K562 (cell line): ENCODE results near the gene PELI3. TPM values are rescaled to one million over a fixed set of nuclear protein-coding genes. Genes with fewer than 3 reads are reported as not detected.

Source experiments
- ADNP ChIP-seq: fragments of 200-800 bp; sonication (Bioruptor generic); IDR thresholded peaks from 2 replicates; pipeline ENCODE4 v1.6.1; 2016; ENCODE audit warnings: missing genetic modification characterization, missing compliant biosample characterization
- AFF1 ChIP-seq, 2 experiments: fragments of 450-650 bp; IDR thresholded peaks; 2 replicates each; pipeline ENCODE4 v1.6.1; 2018; ENCODE audit warnings: mild to moderate bottlenecking in 2 of 2, low read depth in 1 of 2; ENCODE audit not compliant: partially characterized antibody in 2 of 2
- ARID3B ChIP-seq: fragments of 250-450 bp; sonication (Bioruptor Pico); IDR thresholded peaks from 2 replicates; pipeline ENCODE4 v1.4.0; 2020; ENCODE audit warnings: borderline replicate concordance
- BDP1 ChIP-seq: IDR thresholded peaks from 3 replicates; pipeline ENCODE4 v1.6.1; 2011; ENCODE audit not compliant: insufficient read length, insufficient read depth
- E2F3 ChIP-seq: fragments of 250-450 bp; sonication (Bioruptor Pico); IDR thresholded peaks from 2 replicates; pipeline ENCODE4 v1.4.0; 2020; ENCODE audit warnings: mild to moderate bottlenecking
- EP300 ChIP-seq: IDR thresholded peaks from 2 replicates; pipeline ENCODE4 v1.6.1; 2012; ENCODE audit warnings: low read length, improper control_type of control experiment
- FOSL1 ChIP-seq: fragments of 200-800 bp; sonication (Bioruptor generic); conservative IDR thresholded peaks from 2 replicates; pipeline ENCODE4 v1.6.1; 2016; ENCODE audit warnings: missing genetic modification characterization, missing compliant biosample characterization
- HOXB6 ChIP-seq: fragments of 250-450 bp; sonication (Bioruptor Pico); IDR thresholded peaks from 2 replicates; pipeline ENCODE4 v1.5.1; 2022; ENCODE audit warnings: mild to moderate bottlenecking, borderline replicate concordance
- HSF4 ChIP-seq: fragments of 250-450 bp; sonication (Bioruptor Pico); IDR thresholded peaks from 2 replicates; pipeline ENCODE4 v2.1.2; 2022; ENCODE audit warnings: mild to moderate bottlenecking, moderate library complexity, borderline replicate concordance
- MCM3 ChIP-seq: fragments of 450-650 bp; IDR thresholded peaks from 2 replicates; pipeline ENCODE4 v1.6.1; 2016
- MTA2 ChIP-seq: fragments of 450-650 bp; IDR thresholded peaks from 2 replicates; pipeline ENCODE4 v1.6.1; 2016; ENCODE audit warnings: low read depth
- PCBP2 ChIP-seq: fragments of 200-400 bp; formaldehyde crosslinking; IDR thresholded peaks from 2 replicates; pipeline ENCODE4 v1.6.1; 2018; ENCODE audit warnings: low read length, low read depth, mild to moderate bottlenecking, moderate library complexity; ENCODE audit not compliant: poor library complexity, severe bottlenecking
- PML ChIP-seq: IDR thresholded peaks from 2 replicates; pipeline ENCODE4 v1.6.1; 2012; ENCODE audit warnings: low read length, inconsistent platforms
- RAD21 ChIP-seq, 2 experiments: fragments of 250-450 bp in 1 of 2; fragments of 450-650 bp in 1 of 2; sonication (Bioruptor Pico) in 1 of 2; formaldehyde crosslinking in 1 of 2; IDR thresholded peaks in 1 of 2; conservative IDR thresholded peaks in 1 of 2; 2 replicates each; pipeline versions ENCODE4 v1.4.0 to v1.8.0; 2020 to 2022; ENCODE audit warnings: mild to moderate bottlenecking in 2 of 2, moderate library complexity in 1 of 2
- RFX7 ChIP-seq: fragments of 250-450 bp; sonication (Bioruptor Pico); IDR thresholded peaks from 2 replicates; pipeline ENCODE4 v1.5.1; 2021; ENCODE audit warnings: mild to moderate bottlenecking
- SMC3 ChIP-seq: conservative IDR thresholded peaks from 2 replicates; pipeline ENCODE4 v1.6.1; 2011; ENCODE audit warnings: low read depth, low read length, improper control_type of control experiment; ENCODE audit not compliant: insufficient read depth
- ZBTB1 ChIP-seq: sonication (generic); formaldehyde crosslinking; IDR thresholded peaks from 2 replicates; pipeline ENCODE4 v1.8.1; 2023; ENCODE audit warnings: missing genetic modification reagents, low read depth, mild to moderate bottlenecking, borderline replicate concordance
- ZKSCAN3 ChIP-seq: fragments of 250-450 bp; sonication (Bioruptor Pico); IDR thresholded peaks from 2 replicates; pipeline ENCODE4 v1.4.0; 2020
- ZNF217 ChIP-seq: sonication (generic); formaldehyde crosslinking; IDR thresholded peaks from 2 replicates; pipeline ENCODE4 v1.8.0; 2022; ENCODE audit warnings: mild to moderate bottlenecking, missing genetic modification reagents
- ZNF561 ChIP-seq: fragments of 450-650 bp; formaldehyde crosslinking; conservative IDR thresholded peaks from 2 replicates; pipeline ENCODE4 v1.4.0; 2020; ENCODE audit warnings: mild to moderate bottlenecking, moderate library complexity
- ZNF583 ChIP-seq: fragments of 250-450 bp; sonication (Bioruptor Pico); IDR thresholded peaks from 2 replicates; pipeline ENCODE4 v1.4.0; 2020
- ZNF764 ChIP-seq: fragments of 250-450 bp; sonication (Bioruptor Pico); IDR thresholded peaks from 2 replicates; pipeline ENCODE4 v1.4.0; 2020; ENCODE audit warnings: low read depth, mild to moderate bottlenecking, moderate library complexity
- polyA plus RNA-seq, 8 experiments: library from polyadenylated mRNA; depleted of rRNA in 4 of 8; stranded (reverse) in 5 of 8; unstranded in 3 of 8; fragments of >200 nt; fragmentation: Nextera tagmentation in 2 of 8; fragmentation: Illumina TruSeq in 1 of 8; extraction: Ambion mirVana in 2 of 8; extraction: Trizol in 1 of 8; gene quantifications; 2 replicates each; pipeline versions ENCODE4 v1.2.1 to v1.2.3, GENCODE V29; 2011 to 2014; ENCODE audit warnings: inconsistent platforms in 1 of 8, missing spikeins in 1 of 8
- total RNA-seq, 7 experiments: library from RNA; depleted of rRNA in 6 of 7; stranded (reverse); fragments of >200 nt in 6 of 7; fragmentation: Illumina TruSeq in 2 of 7; extraction: Trizol in 2 of 7; gene quantifications; 2 replicates each; pipeline versions ENCODE4 v1.2.1 to v1.2.3, GENCODE V29; 2011 to 2021; ENCODE audit warnings: low replicate concordance in 1 of 7

The PELI3 gene
- total and polyA plus RNA-seq, 9 of the 15 experiments (the other 6 are each of a cell fraction or from before 2014, with no cell fraction given), result 0.17 to 4.2 (median 1.9) TPM

GRCh38 chr11:66421492-66422205 is 45.1 kb upstream of the PELI3 start (continued):
- no peak for TF ChIP-seq RFX7 (CRISPR knock-in tag)
- no peak for TF ChIP-seq MTA2
- TF ChIP-seq SMC3, result no peak; the same call in 1 of the 2 replicates
- TF ChIP-seq E2F3, result peak; percentile 93
- TF ChIP-seq ZBTB1 (CRISPR knock-in tag), result peak; percentile 100
- no peak for TF ChIP-seq BDP1
- TF ChIP-seq HSF4 (CRISPR knock-in tag), result peak; percentile 97
- TF ChIP-seq PCBP2, result no peak
- peak; percentile 40; the same call in 1 of the 2 replicates for TF ChIP-seq ADNP (tag)
- 0 out of 2 replicates have a peak, but pooled peaks have one; percentile 17 for TF ChIP-seq PML
- TF ChIP-seq EP300, result peak; percentile 34; the same call in 1 of the 2 replicates
- TF ChIP-seq RAD21 (CRISPR knock-in tag; conservative IDR thresholded peaks at IDR 0.05 in 1 of 2, IDR thresholded peaks at IDR 0.05 in 1 of 2), result peak; percentile 8 to 26; a peak in 1 of 4 replicates
- TF ChIP-seq ZNF583, result peak; percentile 99
- TF ChIP-seq ZNF217 (CRISPR knock-in tag), result peak; percentile 100
- TF ChIP-seq ZNF561 (CRISPR knock-in tag), result peak; percentile 75; the same call in 1 of the 2 replicates
- TF ChIP-seq ZNF764 (CRISPR knock-in tag), result no peak
- peak; percentile 77 for TF ChIP-seq FOSL1
- 0 out of 2 replicates have a peak, but pooled peaks have one; percentile 31 for TF ChIP-seq HOXB6
- 0 out of 2 replicates have a peak, but pooled peaks have one; percentile 38 for TF ChIP-seq ZKSCAN3 (CRISPR knock-in tag)
- TF ChIP-seq ARID3B (CRISPR knock-in tag), result peak; percentile 94; the same call in 1 of the 2 replicates
- TF ChIP-seq AFF1 (IDR thresholded peaks at IDR 0.05; ENCODE audit: low read depth in 1 of 2, partially characterized antibody in 2 of 2), result peak in 1 of 2 experiments; percentile 100
- TF ChIP-seq MCM3, result no peak
